ENCODE data around the gene HLA-DQA1. TPM values are rescaled to one million over a fixed set of nuclear protein-coding genes. Genes with fewer than 3 reads are reported as not detected.

HLA-DQA1 gene
- total RNA-seq, 1 experiment from 2014 or later: 0.22 TPM

- peaks cover 35% of the 10 kb centered on the region for H3K27me3 Mint-ChIP-seq (ENCODE audit: low read depth)
- TF ChIP-seq ESRRA (CRISPR knock-in tag; IDR thresholded peaks at IDR 0.05; ENCODE audit: borderline replicate concordance) (no peak), MXD4 (CRISPR knock-in tag; IDR thresholded peaks at IDR 0.05; ENCODE audit: borderline replicate concordance) (no peak), CTCF (IDR thresholded peaks at IDR 0.05) (no peak), ATF3 (CRISPR knock-in tag; conservative IDR thresholded peaks at IDR 0.05) (no peak), ZNF317 (CRISPR knock-in tag; IDR thresholded peaks at IDR 0.05; ENCODE audit: borderline replicate concordance, low read depth) (no peak), NR3C1 (CRISPR knock-in tag; conservative IDR thresholded peaks at IDR 0.05; ENCODE audit: low read depth) (no peak), FOXP1 (CRISPR knock-in tag; IDR thresholded peaks at IDR 0.05; ENCODE audit: borderline replicate concordance) (no peak)
- no peak overlapping the region for H3K27ac Mint-ChIP-seq
- POLR2A ChIA-PET: no interaction called here
- no peak for DNase-seq (ENCODE audit: low spot score)
- CTCF ChIA-PET: no interaction called here
- H3K4me1 Mint-ChIP-seq: no peaks in the 10 kb centered on the region
- ATAC-seq: no peak
- no peaks in the 10 kb centered on the region for H3K9me3 Mint-ChIP-seq
- H3K36me3 Mint-ChIP-seq: no peaks in the 10 kb centered on the region
- no peak overlapping the region for H3K4me3 Mint-ChIP-seq
Observed at GRCh38 chr6:32658268-32658897, 21.2 kb downstream of the HLA-DQA1 start.

- ChIA-PET POLR2A (no interaction called here), CTCF (no interaction called here)
- TF ChIP-seq, protein P1, sequence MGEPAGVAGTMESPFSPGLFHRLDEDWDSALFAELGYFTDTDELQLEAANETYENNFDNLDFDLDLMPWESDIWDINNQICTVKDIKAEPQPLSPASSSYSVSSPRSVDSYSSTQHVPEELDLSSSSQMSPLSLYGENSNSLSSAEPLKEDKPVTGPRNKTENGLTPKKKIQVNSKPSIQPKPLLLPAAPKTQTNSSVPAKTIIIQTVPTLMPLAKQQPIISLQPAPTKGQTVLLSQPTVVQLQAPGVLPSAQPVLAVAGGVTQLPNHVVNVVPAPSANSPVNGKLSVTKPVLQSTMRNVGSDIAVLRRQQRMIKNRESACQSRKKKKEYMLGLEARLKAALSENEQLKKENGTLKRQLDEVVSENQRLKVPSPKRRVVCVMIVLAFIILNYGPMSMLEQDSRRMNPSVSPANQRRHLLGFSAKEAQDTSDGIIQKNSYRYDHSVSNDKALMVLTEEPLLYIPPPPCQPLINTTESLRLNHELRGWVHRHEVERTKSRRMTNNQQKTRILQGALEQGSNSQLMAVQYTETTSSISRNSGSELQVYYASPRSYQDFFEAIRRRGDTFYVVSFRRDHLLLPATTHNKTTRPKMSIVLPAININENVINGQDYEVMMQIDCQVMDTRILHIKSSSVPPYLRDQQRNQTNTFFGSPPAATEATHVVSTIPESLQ (CRISPR knock-in tag; IDR thresholded peaks at IDR 0.05): no peak
- TF ChIP-seq ZNF121 (CRISPR knock-in tag; IDR thresholded peaks at IDR 0.05) (no peak), USF1 (CRISPR knock-in tag; IDR thresholded peaks at IDR 0.05) (no peak), OVOL2 (CRISPR knock-in tag; IDR thresholded peaks at IDR 0.05; ENCODE audit: borderline replicate concordance) (no peak), RELA (CRISPR knock-in tag; IDR thresholded peaks at IDR 0.05; ENCODE audit: borderline replicate concordance) (no peak)
- ATAC-seq: no peak
- Mint-ChIP-seq H3K4me1 (no peaks in the 10 kb centered on the region), H3K4me3 (no peak overlapping the region), H3K27me3 (ENCODE audit: low read depth) (peaks cover 51% of the 10 kb centered on the region), H3K9me3 (no peaks in the 10 kb centered on the region), H3K27ac (no peak overlapping the region), H3K36me3 (no peaks in the 10 kb centered on the region)
- no peak for DNase-seq (ENCODE audit: low spot score)
Observed at GRCh38 chr6:32659856-32660595, 22.8 kb downstream of the HLA-DQA1 start.

- POLR2A ChIA-PET: no interaction called here
- CTCF ChIA-PET: no interaction called here
- no peak for TF ChIP-seq ETV6 (CRISPR knock-in tag; IDR thresholded peaks at IDR 0.05)
- no peak for TF ChIP-seq AFF4 (CRISPR knock-in tag; IDR thresholded peaks at IDR 0.05; ENCODE audit: borderline replicate concordance)
- no peak for TF ChIP-seq PREB (CRISPR knock-in tag; IDR thresholded peaks at IDR 0.05; ENCODE audit: borderline replicate concordance)
- DNase-seq (ENCODE audit: low spot score): no peak
- no peak for ATAC-seq
- Mint-ChIP-seq H3K27ac (no peak overlapping the region), H3K4me1 (peaks cover 6% of the 10 kb centered on the region; the same call in 1 of the 2 replicates), H3K4me3 (no peak overlapping the region), H3K27me3 (ENCODE audit: low read depth) (peaks cover 70% of the 10 kb centered on the region), H3K36me3 (no peaks in the 10 kb centered on the region), H3K9me3 (no peaks in the 10 kb centered on the region)
Observed at GRCh38 chr6:32662099-32662498, 24.9 kb downstream of the HLA-DQA1 start.

All from WTC11 (cell line).